Heart left ventricle (tissue), 13 donors: ENCODE measurements around the gene MTG1.

Experiments used
- CTCF ChIP-seq, 12 donors: fragments of 200-600 bp; sonication (generic) in 4 of 12; IDR thresholded peaks; one replicate each; pipeline versions ENCODE4 v1.5.0 to v1.8.0; 2018 to 2022; ENCODE audit warnings: antibody characterized with exemption in 12 of 12, mild to moderate bottlenecking in 5 of 12
- POLR2A ChIP-seq, 2 donors: fragments of 450-650 bp; IDR thresholded peaks; one replicate each; pipeline ENCODE4 v1.6.1; 2017; ENCODE audit warnings: antibody characterized with exemption in 2 of 2, mild to moderate bottlenecking in 2 of 2, moderate library complexity in 2 of 2
- donor health status: ischemic (EF 13 %, LVEDD 7.1; RV severe dilation, severe dysfunction).
- donor health status: DM: no; HTN: yes; CAD: no.
- donor health status: DM: no; HTN: no; CAD: no.
- donor health status: ischemic (EF 25% LVEDD 6.9; RV normal size, moderate dysfunction).
- donor health status: ischemic (EF 25% LVEDD 5.7; RV mildly dilated, moderate dysfunction).
- donor health status: ischemic (EF 35%, LVEDD 5.7; RV mildly dilated, moderate dysfunction).
- donor health status: nonischemic (EF 11% LVEDD 7.7; RV severe dilation, severe dysfunction).
- donor health status: DM: yes; HTN: yes; CAD: no.
- donor health status: PGD.
- donor health status: ischemic (EF 29% LVEDD 5.4; RV normal size, mild dysfunction).
- donor health status: nonischemic (EF 23%, LVEDD 6.1; RV moderate dilation, normal function).

GRCh38 chr10:133422807-133423771 is 29.1 kb downstream of the MTG1 start:
- no peak for TF ChIP-seq CTCF (IDR thresholded peaks at IDR 0.05)
- no peak for TF ChIP-seq POLR2A (IDR thresholded peaks at IDR 0.05)
